GM21447 (cell line): Measurements from ENCODE around the gene LRRC74B.

ENCODE experiments used
- ATAC-seq: cut with Tn5 transposase; IDR thresholded peaks from one replicate; pipeline ENCODE4 v1.9.1; 2021; ENCODE audit not compliant: unreplicated experiment

The LRRC74B gene

GRCh38 chr22:21014202-21014725 lies 31.5 kb upstream of the LRRC74B start:
- peak; percentile 76 for ATAC-seq

- ATAC-seq = no peak
Observed at GRCh38 chr22:21014726-21015465, 30.9 kb upstream of the LRRC74B start, which contains the start of gene P2RX6. Gene P2RX6 (plus strand): TSS chr22:21015165. CDS start chr22:21015175, 10 bp downstream.

- ATAC-seq = no peak
Observed at GRCh38 chr22:21015466-21016006, 30.2 kb upstream of the LRRC74B start.

DNA sequence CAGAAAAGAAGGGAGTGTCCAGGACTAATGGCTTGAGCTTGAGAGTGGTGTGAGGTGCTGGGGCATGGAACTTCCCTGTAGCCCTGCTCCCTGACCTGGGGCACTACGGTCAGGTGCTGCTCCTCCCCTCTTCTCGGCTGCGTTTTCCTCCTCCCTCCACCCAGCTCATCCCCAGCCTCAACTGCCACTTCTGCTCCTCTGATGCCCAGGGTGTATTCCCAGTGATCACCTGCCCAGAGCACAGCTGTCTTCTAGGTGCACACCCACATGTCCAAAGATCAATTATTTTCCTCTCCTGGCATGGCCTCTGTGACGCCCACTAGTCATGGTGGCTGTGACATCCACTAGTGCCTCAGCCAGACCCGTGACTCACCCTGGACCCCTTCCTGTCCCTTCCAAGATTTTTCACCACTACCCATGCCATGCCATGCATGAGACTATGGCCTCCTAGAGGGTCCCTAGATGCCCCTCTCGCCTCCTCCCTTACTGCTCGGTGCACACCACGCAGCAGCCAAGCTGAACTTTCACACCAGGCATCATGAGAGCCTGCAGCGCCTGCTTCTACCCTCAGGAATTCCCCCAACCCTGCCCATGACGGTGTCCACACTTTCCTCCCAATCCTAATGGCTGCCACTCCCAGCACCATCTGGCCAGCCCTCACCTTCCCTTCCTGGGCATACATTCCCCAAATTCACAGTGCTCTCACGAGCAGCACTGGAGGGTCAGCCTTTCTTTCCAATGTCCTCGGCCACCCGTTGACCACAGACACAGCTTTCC lies 28.9 kb upstream of the LRRC74B start:
- no peak for ATAC-seq

GRCh38 chr22:21018314-21018713 lies 27.4 kb upstream of the LRRC74B start:
- ATAC-seq = no peak

GRCh38 chr22:21020802-21021429 lies 24.8 kb upstream of the LRRC74B start:
- ATAC-seq = no peak

- no peak for ATAC-seq
Observed at GRCh38 chr22:21022507-21022906, 23.2 kb upstream of the LRRC74B start.

GRCh38 chr22:21022955-21023614 lies 22.7 kb upstream of the LRRC74B start:
- ATAC-seq = no peak

GRCh38 chr22:21025266-21025665 lies 20.5 kb upstream of the LRRC74B start:
- no peak for ATAC-seq

GRCh38 chr22:21025763-21026755 lies 19.7 kb upstream of the LRRC74B start:
- ATAC-seq = no peak

GRCh38 chr22:21026783-21027692 lies 18.7 kb upstream of the LRRC74B start:
- no peak for ATAC-seq

- no peak for ATAC-seq
Observed at GRCh38 chr22:21028277-21029251, 17.2 kb upstream of the LRRC74B start.

GRCh38 chr22:21029486-21030025 lies 16.2 kb upstream of the LRRC74B start:
- no peak for ATAC-seq

DNA sequence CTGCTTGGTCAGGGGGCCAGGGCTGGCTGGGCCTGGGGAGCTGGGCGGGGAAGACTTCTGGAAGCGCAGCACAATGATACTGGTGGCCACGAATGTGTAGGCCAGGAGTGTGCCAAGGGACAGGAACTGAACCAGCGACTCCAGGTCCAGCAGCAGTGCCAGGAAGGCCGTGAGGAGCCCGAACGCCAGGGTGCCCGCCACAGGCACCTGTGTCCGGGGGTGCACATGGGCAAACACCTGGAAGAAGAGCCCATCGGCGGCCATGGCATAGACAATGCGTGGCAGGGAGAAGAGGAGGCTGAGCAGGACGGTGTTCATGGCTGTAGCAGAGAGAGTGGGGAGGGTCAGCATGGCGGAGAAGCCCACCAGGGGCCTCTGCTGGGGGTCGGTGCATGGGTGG lies 15.7 kb upstream of the LRRC74B start:
- no peak for ATAC-seq

DNA sequence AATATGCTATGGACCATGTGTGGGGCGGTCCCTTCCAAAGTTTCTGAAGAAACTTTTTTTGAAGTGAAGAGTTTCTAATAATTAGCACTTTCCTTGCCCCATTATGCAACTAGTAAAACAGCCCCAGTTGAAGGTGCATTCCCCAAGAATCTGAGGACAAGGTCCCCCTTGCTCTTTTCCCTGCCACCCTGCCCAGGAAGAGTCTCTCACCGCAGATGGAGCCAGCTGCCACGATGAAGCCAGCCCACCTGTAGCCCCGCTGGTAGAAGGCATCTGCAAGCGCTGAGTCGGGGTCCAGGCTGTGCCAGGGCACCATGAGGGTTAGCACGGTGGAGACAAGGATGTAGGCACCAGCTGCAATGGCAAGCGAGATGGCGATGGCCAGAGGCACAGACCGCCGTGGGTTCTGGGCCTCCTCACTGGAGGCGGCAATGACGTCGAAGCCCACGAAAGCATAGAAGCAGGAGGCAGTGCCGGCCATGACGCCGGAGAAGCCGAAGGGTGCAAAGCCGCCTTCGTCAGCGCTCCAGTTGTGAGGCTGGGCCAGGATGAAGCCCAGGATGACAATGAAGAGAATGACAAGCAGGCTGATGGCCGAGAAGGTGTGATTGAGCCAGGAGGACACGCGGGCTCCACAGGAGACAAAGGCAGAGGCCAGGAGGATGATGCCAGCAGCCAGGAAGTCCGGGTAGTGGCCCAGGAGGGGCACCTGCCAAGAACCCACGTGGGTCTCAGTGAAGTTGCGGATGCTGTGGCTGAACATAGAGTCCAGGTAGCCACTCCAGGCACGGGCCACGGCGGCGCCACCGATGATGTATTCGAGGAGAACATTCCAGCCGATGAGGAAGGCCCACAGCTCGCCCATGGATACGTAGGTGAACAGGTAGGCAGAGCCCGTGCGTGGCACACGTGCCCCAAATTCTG lies 14.9 kb upstream of the LRRC74B start:
- no peak for ATAC-seq

GRCh38 chr22:21031545-21032036 lies 14.2 kb upstream of the LRRC74B start:
- no peak for ATAC-seq
